NCI-H2196 (cell line): Measurements from ENCODE around the gene PLCXD1.
"Not testable (repeated sequence)": the region's sequence is repeated elsewhere in the genome, so short reads cannot be mapped to it uniquely, and the experiment has no call there.

ENCODE experiments used
- DNase-seq: peaks from one replicate; lab custom pipeline; 2025; ENCODE audit not compliant: unreplicated experiment; lab: John Stamatoyannopoulos, UW

The PLCXD1 gene

DNA sequence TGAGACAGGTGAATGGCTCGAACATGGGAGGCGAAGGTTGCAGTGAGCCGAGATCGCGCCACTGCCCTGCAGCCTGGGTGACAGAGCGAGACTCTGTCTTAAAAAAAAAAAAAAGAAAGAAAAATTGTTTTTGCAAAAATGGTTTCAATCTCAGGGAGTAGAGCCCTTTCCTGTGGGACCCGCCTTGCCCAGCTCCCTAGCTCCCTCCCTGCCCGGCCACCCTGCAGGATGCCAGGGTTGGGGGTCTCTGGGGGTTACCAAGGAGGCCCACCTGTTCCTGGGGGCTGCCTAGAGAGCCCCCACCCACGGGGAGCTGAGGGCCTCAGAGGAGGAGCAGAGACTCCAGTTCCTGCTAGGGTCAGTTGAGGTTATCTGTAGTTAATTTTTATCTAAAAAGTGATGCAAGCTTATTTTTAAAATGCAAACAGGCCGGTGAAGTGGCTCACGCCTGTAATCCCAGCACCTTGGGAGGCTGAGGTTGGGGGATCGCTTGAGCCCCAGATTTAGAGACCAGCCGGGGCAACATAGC lies 18.7 kb upstream of the PLCXD1 start:
- DNase-seq = no peak

- DNase-seq = not testable (repeated sequence)
Observed at GRCh38 chrX:264006-264405, 17.2 kb upstream of the PLCXD1 start.

DNA sequence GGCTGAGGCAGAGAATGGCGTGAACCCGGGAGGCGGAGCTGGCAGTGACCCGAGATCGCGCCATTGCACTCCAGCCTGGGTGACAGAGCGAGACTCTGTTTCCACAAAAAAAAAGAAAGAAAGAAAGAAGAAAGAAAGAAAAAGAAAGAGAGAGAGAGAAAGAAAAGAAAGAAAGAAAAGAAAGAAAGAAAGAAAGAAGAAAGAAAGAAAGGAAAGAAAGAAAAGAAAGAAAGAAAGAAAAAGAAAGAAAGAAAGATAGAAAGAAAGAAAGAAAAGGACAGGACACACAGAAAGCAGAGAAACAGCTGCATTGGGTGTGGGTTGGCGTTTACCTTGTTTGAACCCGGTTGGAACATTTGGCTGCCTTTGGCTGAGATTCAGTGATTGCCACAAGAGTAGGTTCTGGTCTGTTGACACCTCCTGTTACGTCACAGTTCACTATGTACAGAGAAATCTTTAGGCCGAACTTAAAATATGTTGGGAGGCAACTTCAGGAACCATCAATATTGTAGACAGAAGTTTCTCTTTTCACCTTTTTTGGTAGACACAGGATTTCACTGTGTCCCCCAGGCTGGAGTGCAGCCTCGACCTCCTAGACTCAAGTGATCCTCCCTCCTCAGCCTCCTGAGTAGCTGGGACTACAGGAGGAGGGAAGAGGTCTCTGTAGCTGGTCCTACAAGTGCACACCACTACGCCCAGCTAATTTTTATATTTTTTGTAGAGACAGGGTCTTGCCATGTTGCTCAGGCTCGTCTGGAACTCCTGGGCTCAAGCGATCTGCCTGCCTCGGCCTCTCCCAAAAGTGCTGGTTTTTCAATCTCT lies 16.3 kb upstream of the PLCXD1 start:
- DNase-seq = no peak

DNA sequence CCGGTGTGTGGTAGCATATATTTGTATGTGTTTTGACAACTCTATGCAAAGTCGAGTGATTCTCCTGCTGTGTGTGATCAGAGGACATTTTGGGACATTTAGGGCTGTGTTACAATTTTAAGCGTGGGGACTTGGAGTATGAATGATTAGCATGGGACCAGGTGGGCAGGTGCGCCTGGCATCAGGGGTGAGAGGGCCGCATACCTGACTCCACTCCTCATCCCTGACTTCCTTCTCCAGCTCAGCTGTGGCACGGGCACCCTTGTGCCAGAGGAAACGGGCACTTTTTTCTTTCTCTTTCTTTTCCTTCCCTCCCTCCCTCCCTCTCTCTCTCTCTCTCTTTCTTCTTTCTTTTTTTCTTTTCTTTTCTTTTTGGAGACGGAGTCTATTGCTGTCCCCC lies 15.7 kb upstream of the PLCXD1 start:
- no peak for DNase-seq

- DNase-seq = no peak
Observed at GRCh38 chrX:267771-268261, 13.4 kb upstream of the PLCXD1 start.

DNA sequence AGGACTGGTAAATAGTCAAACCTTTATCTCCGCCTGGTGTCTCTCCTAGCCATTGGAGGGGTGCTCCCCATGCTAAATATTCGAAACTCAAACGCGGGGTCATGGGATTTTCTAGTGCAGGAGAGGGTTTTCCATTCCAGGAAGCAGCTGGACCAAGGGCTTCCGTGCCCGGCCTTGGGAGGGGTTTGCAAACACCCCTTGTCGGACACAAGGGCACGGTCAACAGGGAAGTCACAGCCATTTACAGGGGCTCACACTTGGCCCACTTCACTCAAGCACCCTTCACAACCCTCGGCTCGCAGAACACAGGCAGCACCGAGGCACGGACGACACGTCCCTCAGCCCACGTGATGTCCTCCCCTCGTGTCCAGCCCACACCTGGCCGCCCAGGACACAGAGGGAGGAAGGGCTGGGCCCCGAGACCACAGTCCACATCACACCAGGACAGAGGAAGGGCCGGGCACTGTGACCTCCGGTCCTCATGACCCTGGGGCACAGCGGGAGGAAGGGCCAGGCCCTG lies 10.3 kb upstream of the PLCXD1 start:
- no peak for DNase-seq

DNA sequence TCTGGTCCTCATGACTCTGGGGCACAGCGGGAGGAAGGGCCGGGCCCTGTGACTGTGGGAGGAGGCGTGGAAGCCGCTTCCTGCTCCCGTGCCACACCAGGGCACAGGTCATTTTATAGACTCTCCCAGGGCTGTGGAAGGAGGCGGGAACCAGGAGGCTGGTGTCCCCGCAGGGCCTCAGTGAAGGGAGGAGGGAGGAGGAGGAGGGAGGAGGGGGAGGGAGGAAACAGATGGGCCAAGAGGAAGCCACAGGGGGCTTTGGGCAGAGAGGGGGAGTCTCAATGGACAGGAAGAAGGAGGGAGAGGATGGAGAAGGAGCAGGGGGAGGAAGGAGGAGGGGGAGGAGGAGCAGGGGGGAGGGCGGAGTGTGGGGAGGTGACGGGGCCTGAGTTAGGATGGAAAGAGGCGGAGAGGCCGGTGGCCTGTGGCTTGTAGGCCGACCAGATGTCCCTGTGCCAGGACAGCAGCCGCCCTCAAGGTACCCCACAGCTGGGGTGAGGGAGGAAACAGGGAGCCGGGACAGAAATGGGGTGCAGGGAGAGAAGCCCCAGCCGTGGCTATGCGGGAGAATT lies 6.2 kb upstream of the PLCXD1 start:
- DNase-seq = no peak

DNA sequence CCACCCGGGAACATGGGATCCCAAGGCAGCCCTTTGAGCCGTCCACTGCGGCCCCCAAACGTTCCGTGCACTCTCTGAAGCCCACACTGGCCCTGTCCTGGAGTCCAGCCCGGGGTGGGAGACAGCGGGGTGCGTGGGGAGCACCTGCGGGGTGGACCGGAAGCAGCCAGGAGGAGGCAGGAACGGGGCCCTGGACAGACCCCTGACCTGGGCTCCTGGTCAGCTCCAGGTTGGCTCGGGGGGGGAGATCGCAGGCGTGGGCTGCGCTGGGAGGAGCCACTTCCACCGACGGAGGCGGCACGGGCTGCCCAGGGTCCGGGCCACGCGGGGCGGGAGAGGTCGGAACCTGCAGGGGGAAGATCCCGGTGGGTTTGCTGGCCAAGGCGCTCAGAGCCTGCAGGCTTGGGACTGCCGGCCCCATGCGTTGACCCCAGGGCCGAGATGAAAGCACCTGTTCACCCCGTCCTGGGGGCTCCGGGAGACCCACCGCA lies 5.7 kb upstream of the PLCXD1 start:
- DNase-seq = no peak

DNA sequence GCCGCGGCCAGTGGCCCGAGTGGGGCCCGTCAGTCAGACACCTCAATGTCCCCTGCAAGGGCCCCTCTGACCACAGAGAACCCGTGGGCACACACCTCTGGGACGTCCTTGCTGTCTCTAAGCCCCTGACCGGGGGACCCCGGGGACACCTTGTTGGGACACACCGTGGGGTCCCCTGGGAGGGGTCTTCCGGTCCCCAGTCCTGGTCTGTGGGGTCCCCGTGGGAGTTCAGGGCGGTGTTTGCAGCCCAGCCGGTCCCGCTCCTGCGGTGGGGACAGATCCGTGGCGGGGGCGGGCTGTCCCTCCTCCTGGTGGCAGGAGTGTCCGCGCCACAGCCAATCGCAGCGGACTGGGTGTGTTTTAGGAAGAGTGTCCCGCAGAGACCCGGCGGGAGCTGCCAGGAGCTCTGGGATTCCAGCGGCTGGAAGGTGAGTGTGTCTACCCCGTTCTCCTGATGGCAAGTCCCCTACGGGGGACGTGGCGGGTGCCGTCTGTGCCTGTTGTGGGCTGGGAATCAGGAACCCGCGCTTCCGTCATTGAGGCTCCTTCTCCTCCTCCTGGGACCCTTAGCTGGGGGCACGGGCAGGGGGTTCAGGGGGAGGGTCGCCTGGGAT lies 5.1 kb upstream of the PLCXD1 start:
- DNase-seq = no peak

DNA sequence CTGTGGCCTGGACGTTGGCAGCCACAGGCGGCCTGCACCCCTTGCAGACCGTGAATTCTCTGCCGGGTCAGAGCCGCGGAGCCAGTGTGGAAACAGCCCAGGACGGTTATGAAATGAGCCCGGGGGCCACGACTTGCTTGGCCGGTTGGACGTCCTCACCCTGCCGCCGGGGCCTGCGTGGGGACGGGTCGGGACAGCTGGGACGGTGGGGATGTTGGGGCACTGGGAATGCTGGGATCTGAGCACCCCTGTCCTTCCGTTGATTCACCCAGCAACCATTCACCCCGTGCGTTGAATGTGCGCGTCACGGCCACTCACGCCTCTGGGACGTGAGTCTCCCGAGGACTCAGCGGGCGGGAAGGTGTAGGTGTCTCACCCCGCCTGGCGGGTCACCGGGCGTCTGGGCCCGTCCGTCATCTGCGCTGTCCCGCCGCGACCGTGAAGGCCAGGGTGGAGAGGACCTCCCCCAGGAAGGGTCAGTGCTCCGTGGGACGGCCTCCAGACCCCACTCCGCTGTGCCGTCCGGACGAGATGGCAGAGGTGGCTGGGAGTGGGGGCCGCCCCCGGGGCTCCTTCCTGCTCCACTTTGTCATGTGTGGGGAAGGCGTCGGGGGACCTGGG lies 4.5 kb upstream of the PLCXD1 start:
- no peak for DNase-seq

GRCh38 chrX:279757-280604 lies 1.2 kb upstream of the PLCXD1 start:
- DNase-seq = not testable (repeated sequence)

DNA sequence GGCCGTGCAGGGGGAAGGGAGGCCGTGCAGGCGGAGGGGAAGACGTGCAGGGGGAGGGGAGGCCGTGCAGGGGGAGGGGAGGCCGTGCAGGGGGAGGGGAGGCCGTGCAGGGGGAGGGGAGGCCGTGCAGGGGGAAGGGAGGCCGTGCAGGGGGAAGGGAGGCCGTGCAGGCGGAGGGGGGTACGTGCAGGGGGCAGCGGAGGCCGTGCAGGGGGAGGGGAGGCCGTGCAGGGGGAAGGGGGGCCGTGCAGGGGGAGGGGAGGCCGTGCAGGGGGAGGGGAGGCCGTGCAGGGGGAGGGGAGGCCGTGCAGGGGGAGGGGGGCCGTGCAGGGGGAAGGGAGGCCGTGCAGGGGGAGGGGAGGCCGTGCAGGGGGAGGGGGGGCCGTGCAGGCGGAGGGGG lies 459 bp upstream of the PLCXD1 start:
- DNase-seq = not testable (repeated sequence)

DNA sequence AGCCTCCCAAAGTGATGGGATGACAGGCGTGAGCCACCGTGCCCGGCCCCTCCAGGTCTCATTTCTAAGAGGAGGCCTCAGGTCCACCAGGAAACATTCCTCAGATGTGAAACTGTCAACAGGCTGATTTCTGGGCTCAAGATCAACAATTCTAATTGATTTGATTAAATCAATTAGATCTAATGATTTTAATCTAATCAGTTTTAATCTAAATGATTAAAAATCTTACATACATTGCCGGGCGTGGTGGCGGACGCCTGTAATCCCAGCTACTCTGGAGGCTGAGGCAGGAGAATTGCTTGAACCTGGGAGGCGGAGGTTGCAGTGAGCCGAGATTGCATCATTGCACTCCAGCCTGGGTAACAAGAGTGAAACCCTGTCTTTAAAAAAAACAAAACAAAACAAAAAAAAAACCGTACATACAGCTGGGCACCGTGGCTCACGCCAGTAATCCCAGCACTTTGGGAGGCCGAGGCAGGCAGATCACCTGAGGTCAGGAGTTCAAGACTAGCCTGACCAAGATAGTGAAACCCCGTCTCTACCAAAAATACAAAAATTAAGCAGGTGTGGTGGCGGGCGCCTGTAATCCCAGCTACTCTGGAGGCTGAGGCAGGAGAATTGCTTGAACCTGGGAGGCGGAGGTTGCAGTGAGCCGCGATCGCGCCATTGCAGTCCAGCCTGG lies 960 bp downstream of the PLCXD1 start:
- DNase-seq = not testable (repeated sequence)

- no peak for DNase-seq
Observed at GRCh38 chrX:283115-283845, 2.1 kb downstream of the PLCXD1 start.

DNA sequence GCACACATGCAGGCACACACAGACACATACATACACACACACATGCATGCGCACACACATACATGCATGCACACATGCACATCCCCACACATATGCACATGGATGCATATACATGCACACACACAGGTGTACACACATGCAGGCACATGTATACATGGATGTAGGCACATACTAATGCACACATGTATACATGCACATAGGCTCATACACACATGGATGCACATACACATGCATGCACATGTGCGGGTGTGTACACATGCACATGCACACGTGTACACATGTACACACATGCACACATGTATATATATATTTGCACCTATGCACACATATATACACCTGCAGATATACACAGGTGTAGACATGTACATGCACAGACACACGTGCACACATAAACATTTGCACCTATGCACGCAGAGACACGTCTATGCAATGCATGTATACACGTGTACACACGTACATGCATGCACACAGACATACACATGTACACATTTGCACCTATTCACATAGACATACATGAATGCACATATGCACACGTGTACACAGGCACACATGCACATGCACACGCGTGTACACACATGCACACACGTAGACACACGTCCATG lies 4.0 kb downstream of the PLCXD1 start:
- no peak for DNase-seq

DNA sequence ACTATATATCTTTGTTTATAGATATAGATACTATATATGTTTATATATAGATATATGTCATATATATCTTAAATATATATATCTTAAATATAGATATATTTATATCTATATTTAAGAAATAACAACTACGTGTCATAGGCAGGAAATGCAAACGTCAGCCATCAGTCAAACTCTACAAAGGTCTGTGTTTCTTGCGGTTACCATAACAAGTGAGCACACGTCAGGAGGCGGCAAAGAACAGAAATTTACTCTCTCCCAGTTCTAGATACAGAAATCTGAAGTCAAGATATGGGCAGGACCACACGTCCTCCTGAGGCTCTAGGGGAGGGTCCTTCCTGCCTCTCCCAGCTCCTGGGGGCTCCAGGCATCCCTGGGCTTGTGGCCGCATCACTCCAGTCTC lies 6.5 kb downstream of the PLCXD1 start:
- no peak for DNase-seq

DNA sequence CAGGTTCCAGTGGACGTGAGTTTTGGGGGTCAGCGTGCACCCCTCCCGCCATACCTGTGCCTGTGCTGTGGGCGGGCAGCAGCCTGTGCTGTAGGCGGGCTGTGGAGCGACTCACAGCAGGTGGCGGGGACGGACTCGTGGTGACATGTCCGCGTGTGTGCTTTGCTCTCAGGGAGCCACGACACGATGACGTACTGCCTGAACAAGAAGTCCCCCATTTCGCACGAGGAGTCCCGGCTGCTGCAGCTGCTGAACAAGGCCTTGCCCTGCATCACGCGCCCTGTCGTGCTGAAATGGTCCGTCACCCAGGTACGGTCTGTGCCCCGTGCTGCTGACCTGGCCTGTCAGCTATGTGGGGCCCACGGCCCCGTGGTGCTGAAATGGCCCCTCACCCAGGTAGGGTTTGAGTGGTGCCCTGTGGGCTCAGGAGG lies 7.4 kb downstream of the PLCXD1 start:
- no peak for DNase-seq

DNA sequence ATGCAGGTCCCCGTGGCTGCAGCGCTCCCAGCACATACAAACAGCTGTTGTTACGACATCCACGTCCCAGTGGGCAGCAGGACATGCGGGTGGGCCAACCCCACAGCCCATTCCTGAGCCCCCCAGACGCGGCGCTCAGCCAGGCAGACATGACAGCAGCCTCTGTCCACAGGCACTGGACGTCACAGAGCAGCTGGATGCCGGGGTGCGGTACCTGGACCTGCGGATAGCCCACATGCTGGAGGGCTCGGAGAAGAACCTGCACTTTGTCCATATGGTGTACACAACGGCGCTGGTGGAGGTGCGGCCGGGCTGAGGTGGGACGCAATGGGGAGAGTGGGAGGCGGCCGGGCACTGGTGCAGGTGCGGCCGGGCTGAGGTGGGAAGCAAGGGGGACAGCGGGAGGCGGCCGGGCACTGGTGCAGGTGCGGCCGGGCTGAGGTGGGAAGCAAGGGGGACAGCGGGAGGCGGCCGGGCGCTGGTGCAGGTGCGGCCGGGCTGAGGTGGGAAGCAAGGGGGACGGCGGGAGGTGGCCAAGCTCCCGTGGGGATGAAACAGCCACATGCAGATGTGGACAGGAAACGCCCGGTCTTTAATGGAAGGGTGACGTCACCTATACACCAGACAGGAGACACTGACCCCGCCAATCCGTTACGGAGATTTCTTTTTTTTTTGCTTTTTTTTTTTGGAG lies 9.4 kb downstream of the PLCXD1 start:
- no peak for DNase-seq
